T47D (cell line): ENCODE data around the gene PUM2.

ENCODE experiments used
- DNase-seq, 2 experiments: peaks; one replicate each; pipeline versions ENCODE4 v3.0.0 to v3.0.0-alpha.2; 2011 to 2012; ENCODE audit warnings: low read depth in 1 of 2, low spot score in 1 of 2
- JUND ChIP-seq: IDR thresholded peaks from 2 replicates; pipeline ENCODE4 v1.6.1; 2012; ENCODE audit warnings: low read depth
- in situ Hi-C: cut with HindIII; loops from 2 replicates; pipeline ENCODE4 v1.10.0; 2016; ENCODE audit warnings: low sequenced_read_pairs, low pct_unique_long_range_greater_than_20kb

PUM2 gene

GRCh38 chr2:20350753-20351554, at the start of gene PUM2:
Gene PUM2, minus strand, starts transcription at chr2:20350844. Its CDS starts 23,484 bp downstream, at chr2:20327360.
- in situ Hi-C loops: no loop called here
- peak; percentile 50 to 97 for DNase-seq

GRCh38 chr2:20400306-20400705, 49.7 kb upstream of the PUM2 start:
- no peak for DNase-seq
- TF ChIP-seq JUND: no peak
- in situ Hi-C loops: no loop called here

More at GRCh38 chr2:20350753-20351554, at the start of gene PUM2:
- TF ChIP-seq JUND: no peak

- TF ChIP-seq JUND: no peak
- in situ Hi-C loops: no loop called here
- no peak for DNase-seq
These were observed 48.4 kb upstream of the PUM2 start for GRCh38 chr2:20398956-20399567.

- no peak for DNase-seq
- TF ChIP-seq JUND: no peak
- in situ Hi-C loops: no loop called here
These were observed 47.3 kb upstream of the PUM2 start for GRCh38 chr2:20397811-20398447.

GRCh38 chr2:20396356-20397000, 45.8 kb upstream of the PUM2 start:
- no peak for TF ChIP-seq JUND
- in situ Hi-C loops: no loop called here
- no peak for DNase-seq

GRCh38 chr2:20393986-20394385, 43.3 kb upstream of the PUM2 start:
- in situ Hi-C loops: no loop called here

GRCh38 chr2:20391951-20392699, 41.5 kb upstream of the PUM2 start:
- in situ Hi-C loops: no loop called here
- no peak for TF ChIP-seq JUND
- no peak for DNase-seq

More at GRCh38 chr2:20393986-20394385, 43.3 kb upstream of the PUM2 start:
- no peak for DNase-seq
- TF ChIP-seq JUND: no peak

- no peak for DNase-seq
- TF ChIP-seq JUND: no peak
- in situ Hi-C loops: no loop called here
These were observed 40.0 kb upstream of the PUM2 start for GRCh38 chr2:20390524-20391123.

GRCh38 chr2:20384953-20385352, 34.3 kb upstream of the PUM2 start:
- DNase-seq: no peak
- in situ Hi-C loops: no loop called here
- no peak for TF ChIP-seq JUND

GRCh38 chr2:20382965-20383810, 32.5 kb upstream of the PUM2 start:
- DNase-seq: no peak
- no peak for TF ChIP-seq JUND
- in situ Hi-C loops: no loop called here

GRCh38 chr2:20381457-20381856, 30.8 kb upstream of the PUM2 start:
- no peak for TF ChIP-seq JUND
- peak in 1 of 2 experiments; percentile 53 for DNase-seq
- in situ Hi-C loops: no loop called here
